CD4-positive, alpha-beta T cell (primary cell): Measurements from ENCODE around the gene CACHD1. TPM values are rescaled to one million over a fixed set of nuclear protein-coding genes. Genes with fewer than 3 reads are reported as not detected.

ENCODE experiments used
- ATAC-seq: fragments of 200-7000 bp; cut with Tn5 transposase; one replicate; pipeline ENCODE4 v1.10.0; 2022; ENCODE audit warnings: mild to moderate bottlenecking; ENCODE audit not compliant: poor library complexity
- CTCF ChIA-PET: fragments of 350-600 bp; sonication (Branson Sonifier 250); formaldehyde crosslinking; loops from one replicate; lab custom pipeline; 2021; ENCODE audit warnings: antibody characterized with exemption, inconsistent platforms; lab: Charles Lee
- POLR2A ChIA-PET: fragments of 350-600 bp; sonication (Branson Sonifier 250); formaldehyde crosslinking; loops from one replicate; lab custom pipeline; 2021; ENCODE audit warnings: antibody characterized with exemption, inconsistent platforms; lab: Charles Lee
- DNase-seq, 14 experiments: peaks; one replicate each; pipeline ENCODE4 v3.0.0-alpha.2; 2013 to 2020; ENCODE audit warnings: mixed read lengths in 2 of 14
- H3K27ac ChIP-seq, 2 donors: one replicate each; pipeline versions ENCODE4 v1.5.1 to v1.7.0; 2013; ENCODE audit warnings: low read length in 2 of 2, low read depth in 1 of 2, mild to moderate bottlenecking in 1 of 2
- H3K27me3 ChIP-seq, 2 experiments: 1 replicate in 1 of 2; 2 replicates in 1 of 2; pipeline versions ENCODE4 v1.6.1 to v1.7.0; 2013; ENCODE audit warnings: low read length in 2 of 2, control low read depth in 1 of 2, mild to moderate bottlenecking in 1 of 2, moderate library complexity in 1 of 2; ENCODE audit not compliant: insufficient read depth in 2 of 2, control insufficient read depth in 1 of 2
- H3K36me3 ChIP-seq: one replicate; pipeline ENCODE4 v1.6.1; 2013; ENCODE audit warnings: low read length, control low read depth; ENCODE audit not compliant: insufficient read depth
- H3K4me1 ChIP-seq: one replicate; pipeline ENCODE4 v1.6.1; 2013; ENCODE audit warnings: low read length, control low read depth; ENCODE audit not compliant: insufficient read depth
- H3K4me3 ChIP-seq: one replicate; pipeline ENCODE4 v1.5.1; 2013; ENCODE audit warnings: mild to moderate bottlenecking, low read length, moderate library complexity
- H3K9me3 ChIP-seq, 2 experiments: 1 replicate in 1 of 2; 2 replicates in 1 of 2; pipeline versions ENCODE4 v1.6.1 to v1.7.0; 2013; ENCODE audit warnings: low read length in 2 of 2, mild to moderate bottlenecking in 2 of 2, control low read depth in 1 of 2, moderate library complexity in 1 of 2; ENCODE audit not compliant: control insufficient read depth in 1 of 2, insufficient read depth in 1 of 2
- H3K27ac Mint-ChIP-seq: one replicate; pipeline ENCODE4 v1.8.0; 2020; ENCODE audit warnings: mixed read lengths
- H3K27me3 Mint-ChIP-seq: one replicate; pipeline ENCODE4 v1.8.0; 2021; ENCODE audit warnings: mixed read lengths
- H3K36me3 Mint-ChIP-seq: one replicate; pipeline ENCODE4 v1.8.0; 2021; ENCODE audit warnings: low read depth, mixed read lengths
- H3K4me1 Mint-ChIP-seq: one replicate; pipeline ENCODE4 v1.8.0; 2021; ENCODE audit warnings: low read depth, mixed read lengths
- H3K4me3 Mint-ChIP-seq: one replicate; pipeline ENCODE4 v1.8.0; 2020; ENCODE audit warnings: mild to moderate bottlenecking, mixed read lengths
- H3K9me3 Mint-ChIP-seq: one replicate; pipeline ENCODE4 v1.8.0; 2020; ENCODE audit warnings: mixed read lengths
- CTCF ChIP-seq: fragments of 200-600 bp; IDR thresholded peaks from one replicate; pipeline ENCODE4 v1.8.0; 2022; ENCODE audit warnings: antibody characterized with exemption, mild to moderate bottlenecking
- intact Hi-C, 2 experiments: fragments of 100-400 bp; cut with DNase I in 1 of 2; cut with micrococcal nuclease in 1 of 2; formaldehyde crosslinking; loops; one replicate each; pipeline versions ENCODE4 v1.15.1 to v1.9.0; 2023 to 2025; cut with DNase I, micrococcal nuclease
- total RNA-seq, 174 experiments: library from RNA in 2 of 174; stranded (reverse) in 2 of 174; gene quantifications; one replicate each; pipeline ENCODE4 v1.2.3 and lab custom pipeline; 2021 to 2026

CACHD1 gene
- total RNA-seq, 2 experiments from 2014 or later = 6.2 to 7.1 TPM

- no peaks in the 10 kb centered on the region for H3K9me3 Mint-ChIP-seq
- intact Hi-C loops = loop anchor here in 1 of 2 experiments (5.0 kb wide), 1 partner anchor 37 kb away; no protein-coding TSS in a partner anchor
- Histone ChIP-seq H3K27me3 (no peaks in the 10 kb centered on the region), H3K4me3 (no peak overlapping the region), H3K4me1 (peaks cover 12% of the 10 kb centered on the region), H3K27ac (no peak overlapping the region), H3K36me3 (no peaks in the 10 kb centered on the region), H3K9me3 (no peaks in the 10 kb centered on the region)
- TF ChIP-seq CTCF = no peak
- ATAC-seq (no peak), DNase-seq (no peak)
- no peak overlapping the region for H3K27ac Mint-ChIP-seq
- ChIA-PET CTCF (no interaction called here), POLR2A (no interaction called here)
- H3K4me3 Mint-ChIP-seq = no peak overlapping the region
- no peaks in the 10 kb centered on the region for H3K36me3 Mint-ChIP-seq
- no peaks in the 10 kb centered on the region for H3K27me3 Mint-ChIP-seq
- H3K4me1 Mint-ChIP-seq = peaks cover 81% of the 10 kb centered on the region
Observed at GRCh38 chr1:64543831-64544230, 73.9 kb downstream of the CACHD1 start.

GRCh38 chr1:64545118-64545843 lies 75.4 kb downstream of the CACHD1 start:
- Histone ChIP-seq H3K4me1 (peaks cover 15% of the 10 kb centered on the region), H3K9me3 (no peaks in the 10 kb centered on the region), H3K4me3 (no peak overlapping the region), H3K27me3 (no peaks in the 10 kb centered on the region), H3K36me3 (no peaks in the 10 kb centered on the region), H3K27ac (no peak overlapping the region)
- H3K36me3 Mint-ChIP-seq = no peaks in the 10 kb centered on the region
- CTCF ChIA-PET = no interaction called here
- peaks cover 81% of the 10 kb centered on the region for H3K4me1 Mint-ChIP-seq
- intact Hi-C loops = no loop called here
- H3K4me3 Mint-ChIP-seq = peak overlapping the region; percentile 68
- H3K27me3 Mint-ChIP-seq = no peaks in the 10 kb centered on the region
- DNase-seq (peak in 6 of 14 experiments; percentile 7 to 63 (median 46)), ATAC-seq (peak; percentile 79)
- H3K9me3 Mint-ChIP-seq = no peaks in the 10 kb centered on the region
- TF ChIP-seq CTCF = no peak
- POLR2A ChIA-PET = interaction anchor here (1.0 kb wide), 1 partner anchor 11 kb away, joined by 3 read pairs; no protein-coding TSS in a partner anchor
- H3K27ac Mint-ChIP-seq = peak overlapping the region; percentile 69

GRCh38 chr1:64546013-64546412 lies 76.1 kb downstream of the CACHD1 start:
- H3K4me1 Mint-ChIP-seq = peaks cover 81% of the 10 kb centered on the region
- ATAC-seq = no peak
- H3K9me3 Mint-ChIP-seq = no peaks in the 10 kb centered on the region

More at GRCh38 chr1:64546013-64546412, 76.1 kb downstream of the CACHD1 start:
- H3K36me3 ChIP-seq = no peaks in the 10 kb centered on the region
- Mint-ChIP-seq H3K36me3 (no peaks in the 10 kb centered on the region), H3K27me3 (no peaks in the 10 kb centered on the region), H3K4me3 (no peak overlapping the region), H3K27ac (no peak overlapping the region)
- DNase-seq = no peak
- intact Hi-C loops = no loop called here
- CTCF ChIA-PET = no interaction called here
- H3K4me1 ChIP-seq = peaks cover 11% of the 10 kb centered on the region
- TF ChIP-seq CTCF = no peak
- no peak overlapping the region for H3K4me3 ChIP-seq
- H3K27ac ChIP-seq = no peak overlapping the region
- H3K9me3 ChIP-seq = no peaks in the 10 kb centered on the region
- H3K27me3 ChIP-seq = no peaks in the 10 kb centered on the region
- POLR2A ChIA-PET = no interaction called here
